HG03103 (cell line): ENCODE results near the gene CD300LB.
"Not testable (repeated sequence)": the region's sequence is repeated elsewhere in the genome, so short reads cannot be mapped to it uniquely, and the experiment has no call there.

Experiments used
- ATAC-seq: cut with Tn5 transposase; IDR thresholded peaks from one replicate; pipeline ENCODE4 v1.9.1; 2021; ENCODE audit warnings: low read depth; ENCODE audit not compliant: unreplicated experiment

CD300LB gene

DNA sequence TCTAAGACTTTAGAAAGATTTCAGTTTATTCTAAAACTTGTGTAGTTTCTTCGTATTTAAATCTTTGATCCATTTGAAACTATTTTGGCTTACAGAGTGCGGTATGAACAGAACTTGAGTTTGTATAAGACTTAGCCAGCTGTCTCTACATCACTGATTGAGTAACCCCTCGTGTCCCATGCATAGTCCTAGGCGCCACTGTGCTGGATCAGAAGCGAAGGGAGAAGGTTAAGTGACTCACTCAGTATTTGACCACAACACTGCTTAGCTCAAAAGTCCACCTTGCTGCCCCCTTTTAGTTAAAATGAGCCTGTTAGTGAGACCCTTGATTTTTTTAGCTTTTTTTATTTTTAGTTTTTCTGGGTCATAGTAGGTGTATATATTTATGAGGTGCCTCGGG lies 28.4 kb downstream of the CD300LB start:
- ATAC-seq: no peak

DNA sequence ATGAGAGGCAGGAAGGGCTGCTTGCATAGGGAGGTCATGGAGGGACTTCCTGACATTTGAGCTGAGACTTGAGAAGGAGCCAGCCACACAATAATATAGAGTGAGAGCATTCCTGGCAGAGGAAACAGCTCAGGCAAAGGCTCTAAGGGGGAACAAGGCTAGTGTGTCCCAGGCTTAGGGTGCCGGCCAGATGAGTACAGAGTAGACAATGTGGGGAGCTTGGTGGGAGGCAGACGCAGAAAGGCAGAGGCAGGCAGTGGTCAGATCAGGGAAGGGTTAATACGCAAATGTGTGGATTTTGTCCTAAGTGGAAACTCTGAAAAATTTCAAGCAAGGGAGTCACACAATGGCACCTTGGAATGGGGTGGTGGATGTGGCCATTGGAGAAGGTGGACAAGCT lies 31.3 kb downstream of the CD300LB start:
- ATAC-seq: no peak

DNA sequence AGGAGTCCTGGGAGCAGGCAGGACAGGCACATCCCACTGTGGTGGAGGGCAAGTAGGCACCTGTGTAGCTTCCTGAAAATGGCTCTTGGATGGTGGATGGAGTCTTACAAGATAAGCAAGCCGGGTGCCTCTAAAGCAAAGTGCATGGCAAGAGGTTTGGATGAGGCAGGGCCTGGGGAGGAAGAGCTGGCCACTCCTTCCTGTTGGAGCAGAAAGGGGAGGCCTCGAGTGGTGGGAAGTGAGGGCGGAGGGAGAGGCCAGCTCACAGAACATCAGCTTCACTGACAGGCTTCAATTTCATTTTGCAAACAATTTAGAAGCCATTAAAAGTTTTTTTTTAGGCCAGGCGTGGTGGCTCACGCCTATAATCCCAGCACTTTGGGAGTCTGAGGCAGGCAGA lies 33.8 kb downstream of the CD300LB start:
- no peak for ATAC-seq

DNA sequence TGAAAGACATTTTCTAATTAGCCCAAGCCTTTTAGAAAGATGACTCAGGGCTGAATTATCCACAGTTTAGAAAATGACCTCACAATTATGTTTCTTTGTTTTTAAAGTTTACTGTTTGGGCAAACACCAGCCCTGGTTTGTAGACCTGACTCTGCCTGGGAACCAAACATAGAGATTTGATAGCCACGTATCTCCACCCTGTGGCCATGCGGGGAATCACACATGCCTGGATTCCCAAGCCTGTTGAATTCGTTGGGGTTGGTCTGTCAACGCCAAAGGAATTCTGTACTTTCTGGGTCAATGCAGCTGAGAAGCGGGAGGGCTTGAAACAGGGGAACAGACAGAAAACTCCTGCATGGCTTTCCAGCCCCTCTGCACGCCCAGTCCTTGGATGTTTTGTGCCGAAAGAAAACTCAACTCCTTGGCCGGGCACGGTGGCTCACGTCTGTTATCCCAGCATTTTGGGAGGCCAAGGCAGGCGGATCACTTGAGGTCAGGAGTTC lies 37.9 kb downstream of the CD300LB start:
- ATAC-seq: peak; percentile 60

DNA sequence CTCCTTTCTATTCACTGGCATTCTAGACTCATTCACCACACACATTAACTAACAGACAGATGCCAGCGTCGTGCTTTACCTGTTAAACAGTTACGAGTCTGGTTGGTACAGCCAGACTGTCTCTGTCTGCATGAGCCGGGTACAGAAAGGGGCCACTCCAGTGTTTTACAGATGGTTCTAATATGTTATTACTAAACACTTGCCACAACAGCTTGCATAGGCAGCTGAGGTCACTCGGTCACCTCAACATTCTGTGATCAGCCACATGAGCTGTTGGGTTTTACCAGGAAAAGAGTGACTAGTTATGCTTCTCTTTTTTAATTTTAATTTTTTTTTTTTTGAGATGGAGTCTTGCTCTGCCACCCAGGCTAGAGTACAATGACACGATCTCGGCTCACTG lies 39.6 kb downstream of the CD300LB start:
- no peak for ATAC-seq

DNA sequence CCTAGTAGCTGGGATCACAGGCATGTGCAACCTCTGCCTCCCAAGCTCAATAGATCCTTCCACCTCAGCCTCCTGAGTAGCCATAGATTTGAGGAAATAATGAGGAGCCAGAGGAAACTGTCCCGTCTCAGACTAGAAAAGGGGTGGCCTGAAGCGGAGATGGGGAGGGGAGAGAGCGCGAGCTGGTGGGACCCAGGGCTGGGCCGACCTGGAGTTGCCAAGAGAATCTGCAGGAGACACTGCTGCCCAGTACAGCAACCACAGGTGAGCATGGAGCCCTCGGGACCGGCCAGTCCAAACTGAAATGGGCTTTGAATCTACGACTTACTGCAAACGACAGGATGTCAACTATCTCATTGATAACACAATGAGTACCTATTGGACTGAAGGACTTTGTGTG lies 40.6 kb downstream of the CD300LB start:
- no peak for ATAC-seq

DNA sequence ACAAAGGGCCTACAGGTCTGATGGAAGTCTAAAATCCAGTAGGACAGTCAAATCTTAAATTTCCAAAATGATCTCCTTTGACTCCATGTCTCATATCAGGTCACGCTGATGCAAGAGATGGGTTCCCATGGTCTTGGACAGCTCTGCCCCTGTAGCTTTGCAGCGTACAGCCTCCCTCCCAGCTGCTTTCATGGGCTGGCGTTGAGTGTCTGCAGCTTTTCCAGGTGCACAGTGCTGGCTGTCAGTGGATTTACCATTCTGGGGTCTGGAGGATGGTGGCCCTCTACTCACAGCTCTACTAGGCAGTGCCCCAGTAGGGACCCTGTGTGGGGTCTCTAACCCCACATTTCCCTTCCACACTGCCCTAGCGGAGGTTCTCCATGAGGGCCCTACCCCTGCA lies 43.0 kb downstream of the CD300LB start:
- ATAC-seq: not testable (repeated sequence)

DNA sequence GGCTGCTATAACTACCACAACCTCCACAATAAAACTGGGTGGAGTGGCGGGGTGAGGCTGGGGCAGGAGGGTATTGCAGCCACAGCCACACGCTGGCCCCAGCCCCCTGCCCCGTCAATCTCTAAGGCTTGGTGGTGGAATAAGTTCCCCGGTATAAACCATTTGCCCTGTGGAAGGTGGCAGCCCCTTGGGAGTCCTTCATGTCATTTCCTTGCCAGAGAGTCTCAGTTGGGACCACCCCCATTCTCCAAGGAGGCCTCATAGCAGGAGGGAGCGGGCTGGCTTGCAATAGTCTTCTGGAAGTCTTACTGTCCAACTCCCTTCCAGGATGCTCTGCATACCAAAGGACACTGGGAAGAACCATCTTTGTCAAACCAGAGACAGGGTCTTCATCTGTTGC lies 45.4 kb downstream of the CD300LB start:
- ATAC-seq: no peak

DNA sequence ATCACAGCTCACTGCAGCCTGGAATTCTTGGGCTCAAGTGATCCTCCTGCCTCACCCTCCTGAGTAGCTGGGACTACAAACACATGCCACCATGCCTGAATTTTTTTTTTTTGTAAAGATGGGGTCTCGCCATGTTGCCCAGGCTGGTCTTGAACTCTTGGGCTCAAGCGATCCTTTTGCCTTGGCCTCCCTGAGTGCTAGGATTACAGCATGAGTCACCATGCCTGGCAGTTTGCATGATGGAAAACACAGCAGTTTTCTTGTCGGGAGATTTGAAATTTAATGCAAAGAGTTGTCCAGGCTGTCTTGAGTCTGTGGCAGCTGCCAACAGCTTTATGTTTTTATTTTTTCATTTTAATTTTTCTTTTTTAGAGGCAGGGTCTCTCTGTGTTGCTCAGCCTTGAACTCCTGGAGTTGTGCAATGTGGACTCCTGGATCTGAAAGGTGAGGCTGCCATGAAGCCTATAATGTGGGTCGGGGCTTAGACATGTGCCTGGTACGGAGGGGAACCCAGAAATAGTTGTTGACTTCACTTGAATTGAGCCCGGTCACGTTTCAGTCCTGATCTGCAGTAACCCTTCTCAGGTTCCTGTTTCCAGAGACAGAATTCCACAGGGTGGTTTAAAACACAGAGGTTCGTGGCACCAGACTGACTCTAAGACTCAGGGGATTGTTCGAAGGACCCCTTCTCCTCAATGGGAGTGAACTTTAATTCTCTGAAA lies 46.1 kb downstream of the CD300LB start:
- ATAC-seq: no peak

DNA sequence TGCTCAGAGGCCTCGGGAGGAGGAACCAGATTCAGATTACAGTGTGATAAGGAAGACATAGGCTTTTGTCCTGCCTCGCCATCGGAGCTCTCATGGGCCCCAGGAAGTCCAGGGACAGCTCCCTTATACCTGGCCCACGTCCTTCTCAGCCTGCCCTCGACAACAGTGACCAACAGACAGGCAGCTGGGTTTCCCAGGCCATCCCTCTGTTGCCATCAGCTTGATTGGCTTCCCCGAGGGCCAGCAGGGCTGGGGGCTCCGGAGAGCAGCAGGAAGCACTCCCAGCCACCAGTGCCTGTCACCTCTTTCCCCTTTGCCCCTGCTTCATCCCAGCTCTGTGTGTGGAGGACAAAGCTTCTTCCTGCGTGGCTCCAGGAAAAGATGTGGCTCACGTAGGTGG lies 47.2 kb downstream of the CD300LB start:
- no peak for ATAC-seq

DNA sequence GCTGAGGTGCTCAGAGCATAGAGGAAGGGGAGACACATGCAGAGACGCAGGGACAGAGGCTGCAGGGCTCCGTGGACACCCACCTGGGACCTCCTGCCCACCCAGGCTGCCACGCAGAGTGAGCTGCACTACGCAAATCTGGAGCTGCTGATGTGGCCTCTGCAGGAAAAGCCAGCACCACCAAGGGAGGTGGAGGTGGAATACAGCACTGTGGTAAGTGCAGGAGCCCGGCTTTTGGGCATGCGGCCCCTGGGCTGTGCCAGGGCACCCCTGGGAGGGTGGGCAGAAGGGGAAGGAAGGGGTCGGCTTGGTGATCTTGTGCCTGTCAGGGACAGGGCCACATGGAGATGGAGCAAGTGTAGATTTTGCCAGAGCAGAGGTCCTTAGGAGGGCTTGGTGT lies 49.7 kb downstream of the CD300LB start:
- ATAC-seq: no peak

DNA sequence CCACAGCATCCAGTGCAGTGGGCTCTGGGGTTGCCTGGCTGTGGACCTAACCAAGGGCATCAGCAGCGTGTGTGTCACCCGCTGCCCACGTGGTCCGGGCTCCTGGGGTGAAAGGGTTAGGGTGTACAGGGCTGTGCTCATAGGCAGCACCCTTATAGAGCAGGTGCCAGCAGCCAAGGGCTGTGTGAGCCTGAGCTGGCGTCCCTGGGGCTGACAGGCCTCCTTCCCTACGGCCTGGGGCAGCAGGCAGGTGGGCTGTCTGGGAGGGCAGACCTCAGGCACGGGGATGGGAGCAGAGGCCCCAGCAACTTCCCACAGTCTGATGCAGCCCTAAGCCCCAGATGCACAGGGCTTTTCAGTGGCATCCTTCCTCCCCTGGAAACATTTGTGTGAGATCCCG lies 51.0 kb downstream of the CD300LB start:
- no peak for ATAC-seq

DNA sequence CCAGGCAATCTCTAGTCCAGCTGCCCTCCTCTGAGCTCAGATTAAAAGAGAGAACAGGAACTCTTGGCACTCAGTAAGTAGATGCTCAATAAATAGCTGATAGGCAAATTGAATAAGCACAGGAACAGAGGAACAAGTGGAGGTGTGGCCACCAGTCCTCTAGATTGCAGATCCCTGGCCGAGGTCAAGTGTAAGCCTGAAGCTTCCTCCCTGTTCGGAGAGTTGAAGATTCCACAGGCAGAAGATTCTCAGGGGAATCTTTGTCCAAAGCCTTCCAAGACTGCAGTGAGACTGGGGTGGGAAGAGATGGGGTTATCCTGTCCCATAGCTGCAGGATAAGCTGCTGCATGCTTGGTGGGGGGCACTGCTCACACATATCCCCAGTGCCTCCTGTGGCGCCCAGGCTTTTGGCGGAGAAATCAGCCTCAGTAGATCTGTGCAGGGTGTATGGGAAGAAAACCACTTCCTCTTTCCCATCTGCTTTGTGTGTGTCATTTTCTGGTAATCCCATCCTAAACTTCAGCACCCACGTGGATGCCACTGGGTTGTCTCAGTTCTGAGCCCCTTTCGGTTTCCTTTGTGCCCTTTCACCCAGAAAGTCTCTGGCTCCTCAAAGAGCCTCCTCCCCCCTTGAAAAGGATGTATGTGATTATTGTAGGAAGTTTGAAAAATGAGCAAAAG lies 52.7 kb downstream of the CD300LB start:
- ATAC-seq: no peak

DNA sequence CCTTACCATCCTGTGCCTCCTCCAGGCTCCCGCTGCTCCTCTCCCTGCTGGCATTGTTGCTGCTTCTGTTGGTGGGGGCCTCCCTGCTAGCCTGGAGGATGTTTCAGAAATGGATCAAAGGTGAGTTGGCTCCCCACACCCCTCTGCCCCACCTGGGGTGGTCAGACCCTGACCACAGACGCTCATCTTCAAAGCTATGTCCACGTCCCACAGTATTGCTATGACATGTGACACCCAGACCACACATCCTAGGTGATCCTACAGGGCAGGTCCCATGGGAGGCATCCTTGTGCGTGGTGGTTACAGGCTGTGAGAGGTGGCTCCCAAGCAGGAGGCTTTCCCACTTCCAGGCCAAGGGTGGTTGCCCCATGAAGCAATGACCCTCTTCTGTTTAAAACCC lies 53.9 kb downstream of the CD300LB start:
- ATAC-seq: no peak

DNA sequence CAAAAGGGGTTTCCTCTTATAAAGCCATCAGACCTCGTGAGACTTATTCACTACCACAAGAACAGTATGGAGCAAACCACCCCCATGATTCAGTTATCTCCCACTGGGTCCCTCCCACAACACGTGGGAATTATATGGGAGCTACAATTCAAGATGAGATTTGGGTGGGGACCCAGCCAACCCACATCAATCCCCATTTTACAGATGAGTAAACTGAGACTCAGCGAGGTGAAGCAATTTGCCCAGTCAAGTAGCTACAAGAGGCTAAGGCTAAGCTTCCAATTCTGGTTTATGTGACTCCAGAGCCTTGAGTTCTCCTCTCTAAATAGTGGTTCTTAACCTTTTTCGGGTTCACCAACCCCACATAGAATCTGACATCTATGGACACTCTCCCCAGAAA lies 56.1 kb downstream of the CD300LB start:
- ATAC-seq: no peak

DNA sequence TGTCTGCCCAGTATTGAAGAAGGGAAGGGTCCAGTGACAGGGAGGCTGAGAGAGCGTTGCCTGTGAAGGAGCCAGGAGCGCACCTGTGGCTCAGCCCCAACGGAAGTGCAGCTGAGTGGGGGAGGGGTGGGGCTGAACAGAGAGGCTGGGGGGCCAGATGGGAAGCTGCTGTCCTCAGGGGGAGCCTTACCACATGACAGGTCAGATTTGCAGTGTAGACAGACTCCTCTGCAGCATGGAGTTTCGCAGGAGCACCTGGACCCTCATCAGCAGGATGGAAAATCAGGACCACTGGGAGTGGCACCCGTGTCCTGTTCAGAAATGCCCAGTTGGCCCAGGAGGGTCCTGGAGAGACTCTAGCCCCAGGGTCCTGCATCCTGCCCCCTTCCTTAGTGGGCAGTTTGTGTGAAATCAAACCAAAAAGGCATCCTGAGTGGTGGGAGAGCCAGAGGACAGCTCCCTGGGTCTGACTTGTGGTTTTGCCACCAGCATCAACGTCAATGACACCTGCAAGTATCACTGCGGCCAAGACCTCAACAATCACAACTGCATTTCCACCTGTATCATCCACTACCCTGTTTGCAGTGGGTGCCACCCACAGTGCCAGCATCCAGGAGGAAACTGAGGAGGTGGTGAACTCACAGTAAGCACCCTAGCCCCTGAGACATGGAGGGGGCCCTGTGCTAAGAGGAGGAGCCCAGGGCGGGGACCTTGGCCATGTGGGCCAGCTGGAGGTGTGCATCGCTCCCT lies 57.1 kb downstream of the CD300LB start:
- no peak for ATAC-seq

DNA sequence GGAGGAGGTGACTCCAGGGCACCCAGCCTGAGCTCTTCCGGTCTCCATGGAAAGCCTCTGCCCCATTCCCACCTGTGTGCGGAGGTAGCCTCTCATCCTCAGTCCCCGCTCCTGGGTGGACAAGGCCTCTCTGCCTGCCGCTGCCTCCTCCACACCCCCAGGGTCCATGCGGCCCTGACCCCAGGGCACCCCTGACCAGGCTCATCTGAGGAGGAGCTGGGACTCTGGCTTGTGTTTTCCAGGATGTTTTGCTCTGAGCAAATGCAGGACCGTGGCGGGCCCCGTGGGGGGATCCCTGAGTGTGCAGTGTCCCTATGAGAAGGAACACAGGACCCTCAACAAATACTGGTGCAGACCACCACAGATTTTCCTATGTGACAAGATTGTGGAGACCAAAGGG lies 58.0 kb downstream of the CD300LB start:
- no peak for ATAC-seq

DNA sequence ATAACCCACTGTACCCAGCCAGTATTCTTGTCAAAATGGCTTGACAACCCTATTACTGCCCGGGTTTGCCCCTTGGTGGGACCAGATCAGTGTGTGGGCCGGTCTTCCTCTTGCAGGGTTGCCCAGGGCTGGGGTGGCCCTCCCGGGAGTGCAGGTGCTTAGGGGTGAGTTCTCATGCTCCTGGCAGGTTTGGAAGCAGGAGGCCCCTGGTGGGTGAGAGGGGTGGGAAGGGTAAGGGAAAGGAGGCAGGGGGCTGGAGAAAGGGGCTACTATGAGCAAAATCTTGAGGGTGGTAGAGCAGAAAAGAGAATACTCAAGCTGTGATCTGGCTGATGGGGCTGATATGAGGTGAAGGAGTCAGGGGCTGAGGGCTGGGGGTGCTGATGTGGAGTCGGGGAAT lies 58.4 kb downstream of the CD300LB start:
- ATAC-seq: no peak

DNA sequence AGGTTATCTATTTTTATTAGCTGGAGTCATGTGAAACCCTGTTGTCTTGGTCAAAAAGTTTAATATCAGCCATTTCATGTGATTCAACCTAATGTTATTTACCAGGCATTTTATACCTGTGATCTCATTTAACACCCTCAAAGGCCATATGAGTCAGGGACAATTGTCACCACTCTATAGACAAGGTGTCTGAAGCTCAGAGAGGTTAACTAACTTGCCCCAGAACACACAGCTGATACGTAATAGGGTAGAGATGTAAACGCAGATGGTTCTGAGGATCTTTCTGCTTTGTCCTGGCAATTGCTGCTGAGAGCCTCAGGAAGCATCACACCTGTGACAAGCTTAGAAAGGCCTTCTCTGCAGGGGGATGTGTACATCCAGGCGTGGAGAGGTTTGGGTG lies 59.9 kb downstream of the CD300LB start:
- ATAC-seq: no peak
